IMR-90 (cell line): ENCODE results near the gene RGMA. TPM values are rescaled to one million over a fixed set of nuclear protein-coding genes. Genes with fewer than 3 reads are reported as not detected.

Experiments
- ATAC-seq: fragments of 200-7000 bp; cut with Tn5 transposase; 2 replicates; pipeline ENCODE4 v1.9.1; 2020; ENCODE audit warnings: low read depth, mild to moderate bottlenecking, moderate library complexity
- BruUV-seq: library from RNA; stranded (reverse); fragments of 400-500 nt; replicated peaks from 2 replicates; lab custom pipeline; 2021; lab: Mats Ljungman, UMichigan
- CTCF ChIA-PET: fragments of 300-600 bp; formaldehyde crosslinking; extraction: SDS; loops from one replicate; lab custom pipeline; 2021; ENCODE audit warnings: antibody characterized with exemption; lab: Yijun Ruan, JAX
- POLR2A ChIA-PET: fragments of 300-600 bp; sonication (Branson Sonifier 250); formaldehyde crosslinking; loops from one replicate; lab custom pipeline; 2022; ENCODE audit warnings: antibody characterized with exemption; ENCODE audit not compliant: unreplicated experiment; lab: Charles Lee
- DNase-seq: peaks from one replicate; pipeline ENCODE4 v3.0.0; 2013
- H2AFZ ChIP-seq: replicated peaks from 2 replicates; pipeline ENCODE3; 2013; ENCODE audit warnings: low read length, mild to moderate bottlenecking; ENCODE audit not compliant: poor library complexity
- H2AK5ac ChIP-seq: 2 replicates; pipeline ENCODE4 v1.6.1; 2013; ENCODE audit warnings: low read depth, low read length, inconsistent platforms
- H2AK9ac ChIP-seq: replicated peaks from 2 replicates; pipeline ENCODE3; 2013; ENCODE audit warnings: mild to moderate bottlenecking, low read depth, low read length, moderate library complexity; ENCODE audit not compliant: poor library complexity
- H2BK120ac ChIP-seq: 2 replicates; pipeline ENCODE4 v1.6.1; 2013; ENCODE audit warnings: low read depth, low read length, inconsistent platforms
- H2BK15ac ChIP-seq: 3 replicates; pipeline ENCODE4 v1.6.1; 2013; ENCODE audit warnings: low read depth, low read length, inconsistent platforms
- H2BK20ac ChIP-seq: 2 replicates; pipeline ENCODE4 v1.6.1; 2013; ENCODE audit warnings: low read depth, mild to moderate bottlenecking, inconsistent platforms, low read length, moderate library complexity
- H2BK5ac ChIP-seq: 2 replicates; pipeline ENCODE4 v1.6.1; 2013; ENCODE audit warnings: mild to moderate bottlenecking, low read depth, low read length, inconsistent platforms; ENCODE audit not compliant: poor library complexity, severe bottlenecking
- H3K14ac ChIP-seq: replicated peaks from 2 replicates; pipeline ENCODE4 v1.6.1; 2013; ENCODE audit warnings: low read depth, low read length, inconsistent platforms
- H3K18ac ChIP-seq: 2 replicates; pipeline ENCODE4 v1.6.1; 2013; ENCODE audit warnings: low read depth, low read length, control low read depth
- H3K23ac ChIP-seq: 2 replicates; pipeline ENCODE4 v1.6.1; 2013; ENCODE audit warnings: low read depth, low read length, inconsistent platforms
- H3K27ac ChIP-seq: 2 replicates; pipeline ENCODE4 v1.5.1; 2013; ENCODE audit warnings: mild to moderate bottlenecking, control low read depth, low read length; ENCODE audit not compliant: insufficient read depth
- H3K27me3 ChIP-seq: 2 replicates; pipeline ENCODE4 v1.6.1; 2013; ENCODE audit warnings: low read length; ENCODE audit not compliant: control insufficient read depth, insufficient read depth
- H3K36me3 ChIP-seq: 2 replicates; pipeline ENCODE4 v1.6.1; 2013; ENCODE audit warnings: low read length, mixed read lengths; ENCODE audit not compliant: control insufficient read depth, insufficient read depth
- H3K4ac ChIP-seq: 2 replicates; pipeline ENCODE4 v1.6.1; 2013; ENCODE audit warnings: low read depth, low read length, inconsistent platforms
- H3K4me1 ChIP-seq: 2 replicates; pipeline ENCODE4 v1.6.1; 2013; ENCODE audit warnings: low read length, mixed read lengths; ENCODE audit not compliant: control insufficient read depth, insufficient read depth
- H3K4me2 ChIP-seq: 2 replicates; pipeline ENCODE4 v1.6.1; 2013; ENCODE audit warnings: low read depth, mild to moderate bottlenecking, control low read depth, low read length, moderate library complexity
- H3K4me3 ChIP-seq: 2 replicates; pipeline ENCODE4 v1.5.1; 2013; ENCODE audit warnings: low read depth, mild to moderate bottlenecking, control low read depth, low read length, moderate library complexity; ENCODE audit not compliant: insufficient read depth
- H3K56ac ChIP-seq: 2 replicates; pipeline ENCODE4 v1.6.1; 2013; ENCODE audit warnings: low read length, inconsistent platforms; ENCODE audit not compliant: insufficient read depth; ENCODE audit errors: extremely low read depth
- H3K79me1 ChIP-seq, 2 experiments: 2 replicates each; pipeline ENCODE4 v1.6.1; 2013; ENCODE audit warnings: low read length in 2 of 2, inconsistent platforms in 1 of 2, low read depth in 1 of 2
- H3K9ac ChIP-seq: 2 replicates; pipeline ENCODE4 v1.6.1; 2013; ENCODE audit warnings: low read depth, low read length, control low read depth
- H3K9me1 ChIP-seq: 2 replicates; pipeline ENCODE4 v1.6.1; 2013; ENCODE audit warnings: low read length, inconsistent platforms; ENCODE audit not compliant: insufficient read depth
- H3K9me3 ChIP-seq: 2 replicates; pipeline ENCODE4 v1.6.1; 2013; ENCODE audit warnings: low read length; ENCODE audit not compliant: control insufficient read depth, insufficient read depth
- H4K20me1 ChIP-seq: 2 replicates; pipeline ENCODE4 v1.6.1; 2013; ENCODE audit warnings: low read length, inconsistent platforms; ENCODE audit not compliant: insufficient read depth
- H4K5ac ChIP-seq: 2 replicates; pipeline ENCODE4 v1.6.1; 2013; ENCODE audit warnings: mild to moderate bottlenecking, low read depth, low read length, control low read depth
- H4K8ac ChIP-seq, 2 experiments: 2 replicates each; pipeline ENCODE4 v1.6.1; 2013; ENCODE audit warnings: low read depth in 2 of 2, low read length in 2 of 2, control low read depth in 1 of 2, inconsistent platforms in 1 of 2
- H4K91ac ChIP-seq: 2 replicates; pipeline ENCODE4 v1.6.1; 2013; ENCODE audit warnings: low read depth, low read length, inconsistent platforms; ENCODE audit not compliant: insufficient read depth
- BHLHE40 ChIP-seq: fragments of 150-350 bp; IDR thresholded peaks from 2 replicates; pipeline ENCODE4 v1.6.1; 2016; ENCODE audit warnings: mild to moderate bottlenecking, low read depth, low read length
- CEBPB ChIP-seq: IDR thresholded peaks from 2 replicates; pipeline ENCODE4 v1.6.1; 2012; ENCODE audit warnings: low read depth, low read length, improper control_type of control experiment
- CHD1 ChIP-seq: IDR thresholded peaks from 2 replicates; pipeline ENCODE4 v1.6.1; 2012; ENCODE audit warnings: low read depth, low read length, improper control_type of control experiment
- CTCF ChIP-seq: conservative IDR thresholded peaks from 2 replicates; pipeline ENCODE4 v1.5.1; 2012; ENCODE audit warnings: mild to moderate bottlenecking, low read depth, low read length, improper control_type of control experiment
- ELK1 ChIP-seq: fragments of 150-350 bp; IDR thresholded peaks from 2 replicates; pipeline ENCODE4 v1.6.1; 2016; ENCODE audit warnings: low read depth, mild to moderate bottlenecking, low read length, moderate library complexity, borderline replicate concordance
- MAFK ChIP-seq: IDR thresholded peaks from 2 replicates; pipeline ENCODE4 v1.6.1; 2012; ENCODE audit warnings: low read depth, low read length, improper control_type of control experiment
- MAZ ChIP-seq: IDR thresholded peaks from 2 replicates; pipeline ENCODE4 v1.6.1; 2012; ENCODE audit warnings: low read depth, mild to moderate bottlenecking, low read length, improper control_type of control experiment, moderate library complexity, borderline replicate concordance
- NFE2L2 ChIP-seq: fragments of 150-350 bp; IDR thresholded peaks from 2 replicates; pipeline ENCODE4 v1.6.1; 2016; ENCODE audit warnings: low read depth, mild to moderate bottlenecking, low read length
- RAD21 ChIP-seq: IDR thresholded peaks from 2 replicates; pipeline ENCODE4 v1.6.1; 2012; ENCODE audit warnings: low read length, improper control_type of control experiment
- RCOR1 ChIP-seq: IDR thresholded peaks from 2 replicates; pipeline ENCODE4 v1.6.1; 2012; ENCODE audit warnings: mild to moderate bottlenecking, low read length, improper control_type of control experiment; ENCODE audit not compliant: insufficient replicate concordance
- RFX5 ChIP-seq: IDR thresholded peaks from 2 replicates; pipeline ENCODE4 v1.8.0; 2012; ENCODE audit warnings: low read depth, mild to moderate bottlenecking, low read length, moderate library complexity
- SMC3 ChIP-seq: fragments of 150-350 bp; IDR thresholded peaks from 2 replicates; pipeline ENCODE4 v1.6.1; 2016; ENCODE audit warnings: low read depth, mild to moderate bottlenecking, antibody characterized with exemption, low read length, moderate library complexity
- USF2 ChIP-seq: fragments of 150-350 bp; IDR thresholded peaks from 2 replicates; pipeline ENCODE4 v1.6.1; 2017; ENCODE audit warnings: mild to moderate bottlenecking, antibody characterized with exemption, low read length, low read depth
- WGBS, 2 experiments: methylation state at CpG; one replicate each; pipeline versions ENCODE4 v1.1.5 to v1.1.7; 2013; ENCODE audit warnings: missing lambda C conversion rate in 2 of 2; ENCODE audit not compliant: insufficient read length in 1 of 2; ENCODE audit errors: extremely low coverage in 2 of 2; 5-methylcytosine and 5-hydroxymethylcytosine counted together
- dilution Hi-C: fragments of 300-500 bp; cut with HindIII; formaldehyde crosslinking; loops from one replicate; pipeline ENCODE4 v1.14.3; 2018; ENCODE audit warnings: low sequenced_read_pairs; ENCODE audit not compliant: unreplicated experiment
- in situ Hi-C: fragments of 300-500 bp; cut with MboI; formaldehyde crosslinking; loops from 3 replicates; pipeline ENCODE4 v1.14.3; 2019; ENCODE audit warnings: low sequenced_read_pairs, inconsistent platforms, mixed read lengths
- intact Hi-C: fragments of 100-400 bp; cut with micrococcal nuclease; formaldehyde crosslinking; loops from 2 replicates; pipeline ENCODE4 v1.10.0; 2022
- polyA plus RNA-seq, 3 experiments: library from polyadenylated mRNA; depleted of rRNA; stranded (reverse); fragments of >200 nt; gene quantifications; 2 replicates each; pipeline ENCODE4 v1.2.3, GENCODE V29; 2012; ENCODE audit warnings: low replicate concordance in 1 of 3
- total RNA-seq: library from RNA; depleted of rRNA; stranded (reverse); fragments of >200 nt; gene quantifications from 2 replicates; pipeline ENCODE4 v1.2.3, GENCODE V29; 2012

The RGMA gene
- total and polyA plus RNA-seq, 2 of the 4 experiments (the other 2 are of a cell fraction): 0.18 to 0.26 TPM

GRCh38 chr15:93035092-93035915 lies 53.7 kb downstream of the RGMA start:
- H2AK9ac ChIP-seq: peak overlapping the region; percentile 61
- no TSS peak for BruUV-seq
- H3K9me1 ChIP-seq: no peaks in the 10 kb centered on the region
- no peak overlapping the region for H3K9ac ChIP-seq
- no peaks in the 10 kb centered on the region for H4K20me1 ChIP-seq
- intact Hi-C loops (loop anchor here (10.0 kb wide), 1 partner anchor 959 kb away; no protein-coding TSS in a partner anchor), dilution Hi-C loops (no loop called here), in situ Hi-C loops (loop anchor here (10.0 kb wide), 2 partner anchors 959 to 1289 kb away; no protein-coding TSS in a partner anchor)
- H3K4me2 ChIP-seq: no peak overlapping the region
- no peak overlapping the region for H3K4ac ChIP-seq
- no peak overlapping the region for H3K4me3 ChIP-seq
- no peak overlapping the region for H4K8ac ChIP-seq
- H2AK5ac ChIP-seq: no peak overlapping the region
- H3K23ac ChIP-seq: no peak overlapping the region
- H3K27ac ChIP-seq: no peak overlapping the region
- DNase-seq (no peak), ATAC-seq (no peak)
- H3K56ac ChIP-seq: no peak overlapping the region
- H2BK5ac ChIP-seq: no peak overlapping the region
- H3K27me3 ChIP-seq: peaks cover 2% of the 10 kb centered on the region; the same call in 1 of the 2 replicates
- no peak overlapping the region for H3K18ac ChIP-seq
- ChIA-PET POLR2A (interaction anchor here (0.6 kb wide), 1 partner anchor 53 kb away, joined by 5 read pairs; no protein-coding TSS in a partner anchor), CTCF (interaction anchor here (0.5 to 3.2 kb wide), 4 partner anchors 136 to 1085 kb away, joined by 3 to 13 read pairs (median 4); no protein-coding TSS in a partner anchor)
- H4K91ac ChIP-seq: no peak overlapping the region
- no peak overlapping the region for H2BK15ac ChIP-seq
- 81% methylated on average over 10 of the region's 18 CpGs; no CpG with 5 or more reads in 1 of the 2 experiments for WGBS, 2 experiments
- no peak overlapping the region for H2AFZ ChIP-seq
- H3K4me1 ChIP-seq: no peaks in the 10 kb centered on the region; the same call in 1 of the 2 replicates
- no peaks in the 10 kb centered on the region for H3K79me1 ChIP-seq
- no peak overlapping the region for H2BK20ac ChIP-seq
- H2BK120ac ChIP-seq: no peak overlapping the region
- H4K5ac ChIP-seq: no peak overlapping the region
- H3K36me3 ChIP-seq: no peaks in the 10 kb centered on the region
- no peak overlapping the region for H3K14ac ChIP-seq
- H3K9me3 ChIP-seq: no peaks in the 10 kb centered on the region
- TF ChIP-seq CEBPB: no peak
- TF ChIP-seq RCOR1: no peak
- no peak for TF ChIP-seq SMC3
- no peak for TF ChIP-seq RAD21
- no peak for TF ChIP-seq RFX5
- no peak for TF ChIP-seq NFE2L2
- TF ChIP-seq BHLHE40: no peak
- TF ChIP-seq USF2: no peak
- TF ChIP-seq CTCF: no peak
- TF ChIP-seq ELK1: no peak
- no peak for TF ChIP-seq MAFK
- TF ChIP-seq MAZ: no peak
- no peak for TF ChIP-seq CHD1
